Esophagus (tissue), 2 donors: ENCODE measurements around the gene ZGPAT. TPM values are rescaled to one million over a fixed set of nuclear protein-coding genes. Genes with fewer than 3 reads are reported as not detected.
"Not testable (repeated sequence)": the region's sequence is repeated elsewhere in the genome, so short reads cannot be mapped to it uniquely, and the experiment has no call there.

Source experiments
- H3K27ac ChIP-seq, 2 donors: one replicate each; pipeline ENCODE4 v1.5.1; 2013; ENCODE audit warnings: low read depth in 2 of 2, mild to moderate bottlenecking in 2 of 2, inconsistent platforms in 1 of 2, low read length in 1 of 2, moderate library complexity in 1 of 2
- H3K27me3 ChIP-seq, 2 donors: one replicate each; pipeline ENCODE4 v1.6.1; 2013; ENCODE audit warnings: low read length in 2 of 2, control low read depth in 1 of 2, mild to moderate bottlenecking in 1 of 2; ENCODE audit not compliant: insufficient read depth in 2 of 2, control insufficient read depth in 1 of 2
- H3K36me3 ChIP-seq, 2 donors: one replicate each; pipeline ENCODE4 v1.6.1; 2013; ENCODE audit warnings: low read length in 1 of 2; ENCODE audit not compliant: control insufficient read depth in 2 of 2, insufficient read depth in 2 of 2
- H3K4me1 ChIP-seq, 2 donors: one replicate each; pipeline ENCODE4 v1.6.1; 2013; ENCODE audit warnings: low read length in 1 of 2; ENCODE audit not compliant: control insufficient read depth in 2 of 2, insufficient read depth in 2 of 2
- H3K4me3 ChIP-seq, 2 donors: one replicate each; pipeline ENCODE4 v1.5.1; 2013; ENCODE audit warnings: low read length in 2 of 2, mild to moderate bottlenecking in 2 of 2, low read depth in 1 of 2, moderate library complexity in 1 of 2
- H3K9me3 ChIP-seq, 2 donors: one replicate each; pipeline ENCODE4 v1.6.1; 2013; ENCODE audit warnings: mild to moderate bottlenecking in 2 of 2, low read depth in 1 of 2, low read length in 1 of 2, moderate library complexity in 1 of 2; ENCODE audit not compliant: control insufficient read depth in 2 of 2, insufficient read depth in 1 of 2
- WGBS, 2 donors: extraction: QIAGEN DNeasy Blood & Tissue Kit; methylation state at CpG; one replicate each; pipeline ENCODE4 v1.1.7; 2013; 5-methylcytosine and 5-hydroxymethylcytosine counted together
- polyA plus RNA-seq, 2 donors: library from polyadenylated mRNA; stranded (reverse); fragments of 200-250 nt; gene quantifications; one replicate each; pipeline ENCODE4 v1.2.3, GENCODE V29; 2013
- donor health status: healthy with polysubstance abuse.
- donor health status: Bipolar disorder and iron deficiency.

ZGPAT gene
- polyA plus RNA-seq, 2 donors, result 24.4 to 38.9 TPM

DNA sequence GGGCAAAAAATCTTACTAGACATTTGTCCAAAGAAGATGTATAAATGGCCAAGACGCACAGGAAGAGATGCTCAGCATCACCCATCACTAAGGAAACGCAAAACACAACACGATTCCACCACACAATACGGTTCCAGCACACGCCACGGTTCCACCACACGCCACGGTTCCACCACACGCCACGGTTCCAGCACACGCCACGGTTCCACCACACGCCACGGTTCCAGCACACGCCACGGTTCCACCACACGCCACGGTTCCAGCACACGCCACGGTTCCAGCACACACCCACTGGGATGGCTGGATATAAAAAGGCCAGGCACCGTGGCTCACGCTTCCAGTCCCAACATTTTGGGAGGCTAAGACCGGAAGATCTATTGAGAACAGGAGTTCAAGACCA, 69.0 kb downstream of the ZGPAT start:
- 94 to 95% methylated on average over 23 of the region's 23 CpGs for WGBS, 2 donors
- not testable (repeated sequence) for H3K27me3 ChIP-seq, H3K36me3 ChIP-seq, H3K27ac ChIP-seq, H3K4me1 ChIP-seq, H3K9me3 ChIP-seq, H3K4me3 ChIP-seq

DNA sequence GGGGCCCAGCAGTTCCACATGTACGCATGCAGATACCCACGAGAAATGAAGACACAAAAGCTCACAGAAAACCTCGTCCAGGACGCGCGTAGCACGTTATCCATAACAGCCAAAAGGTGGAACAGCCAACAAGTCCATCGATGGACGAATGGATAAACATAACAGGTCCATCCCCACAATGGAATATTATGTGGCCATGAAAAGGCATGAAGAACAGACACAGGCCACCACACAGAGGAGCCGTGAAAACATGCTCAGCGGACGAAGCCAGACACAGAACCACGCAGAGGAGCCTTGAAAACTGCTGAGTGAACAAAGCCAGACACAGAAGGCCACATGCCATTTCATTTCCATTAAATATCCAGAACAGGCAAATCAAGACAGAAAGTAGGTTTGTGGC, 69.8 kb downstream of the ZGPAT start:
- H3K27me3 ChIP-seq, result no peaks in the 10 kb centered on the region
- no peak overlapping the region for H3K27ac ChIP-seq
- peaks cover 0 to 5% of the 10 kb centered on the region in 2 donors for H3K4me1 ChIP-seq
- H3K36me3 ChIP-seq, result no peaks in the 10 kb centered on the region
- 96 to 97% methylated on average over 13 of the region's 13 CpGs for WGBS, 2 donors
- no peak overlapping the region for H3K4me3 ChIP-seq
- H3K9me3 ChIP-seq, result no peaks in the 10 kb centered on the region

DNA sequence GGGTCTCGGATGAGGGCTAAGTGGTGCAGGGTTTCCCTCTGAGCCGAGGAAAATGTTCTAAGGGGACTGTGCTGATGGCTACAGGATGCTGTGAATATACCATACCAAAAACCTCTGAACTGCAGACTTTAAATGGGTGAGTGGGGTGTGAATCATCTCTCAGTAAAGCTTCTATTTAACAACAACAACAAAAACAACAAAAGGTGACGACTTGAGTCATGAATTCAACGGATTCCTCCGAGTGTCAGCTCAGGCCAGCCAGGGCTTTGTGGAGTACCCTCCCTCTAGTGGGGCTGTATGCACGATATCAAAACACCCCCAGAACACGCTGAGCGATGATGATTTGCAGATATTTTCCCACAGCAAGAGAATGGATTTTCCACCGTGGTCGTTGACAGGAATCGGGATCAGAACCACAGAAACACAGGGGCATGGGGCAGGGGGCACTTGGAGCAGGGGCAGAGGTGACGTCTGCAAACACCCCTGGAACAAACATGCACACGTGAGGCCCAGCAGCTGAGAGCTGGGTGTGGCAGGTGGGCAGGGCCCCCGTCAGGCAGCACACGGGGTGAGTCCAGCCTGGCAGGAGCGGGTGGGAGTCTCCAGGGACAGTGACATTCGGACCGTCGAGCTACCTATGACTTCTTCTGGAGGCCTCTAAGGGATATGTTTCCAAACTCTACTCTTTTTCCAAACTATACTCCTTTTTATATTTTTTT, 70.4 kb downstream of the ZGPAT start:
- Histone ChIP-seq H3K9me3 (no peaks in the 10 kb centered on the region), H3K4me1 (no peaks in the 10 kb centered on the region), H3K27me3 (no peaks in the 10 kb centered on the region), H3K4me3 (no peak overlapping the region), H3K36me3 (no peaks in the 10 kb centered on the region), H3K27ac (no peak overlapping the region)
- 57 to 62% methylated on average over 19 of the region's 19 CpGs for WGBS, 2 donors

DNA sequence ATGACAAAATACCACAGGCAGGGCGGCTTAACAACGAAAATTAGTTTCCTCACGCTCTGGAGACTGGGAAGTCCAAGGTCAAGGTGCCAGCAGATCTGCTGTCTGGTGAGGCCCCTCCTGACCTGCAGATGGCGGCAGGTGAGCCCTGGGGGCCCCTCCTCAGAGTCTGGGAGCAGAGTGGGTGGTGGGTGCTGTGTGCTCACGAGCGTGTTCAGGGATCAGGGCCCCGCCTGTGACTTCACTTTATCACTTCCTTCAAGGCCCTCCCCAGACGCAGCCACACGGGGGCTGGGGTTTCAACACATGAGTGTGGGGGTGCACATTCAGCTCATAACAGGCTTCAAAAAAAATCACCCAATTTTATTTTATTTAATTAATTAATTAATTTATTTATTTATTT, 71.0 kb downstream of the ZGPAT start:
- Histone ChIP-seq H3K27me3 (no peaks in the 10 kb centered on the region), H3K27ac (no peak overlapping the region), H3K4me3 (no peak overlapping the region), H3K4me1 (no peaks in the 10 kb centered on the region), H3K36me3 (no peaks in the 10 kb centered on the region), H3K9me3 (no peaks in the 10 kb centered on the region)
- WGBS, 2 donors, result 75 to 78% methylated on average over 9 of the region's 9 CpGs

DNA sequence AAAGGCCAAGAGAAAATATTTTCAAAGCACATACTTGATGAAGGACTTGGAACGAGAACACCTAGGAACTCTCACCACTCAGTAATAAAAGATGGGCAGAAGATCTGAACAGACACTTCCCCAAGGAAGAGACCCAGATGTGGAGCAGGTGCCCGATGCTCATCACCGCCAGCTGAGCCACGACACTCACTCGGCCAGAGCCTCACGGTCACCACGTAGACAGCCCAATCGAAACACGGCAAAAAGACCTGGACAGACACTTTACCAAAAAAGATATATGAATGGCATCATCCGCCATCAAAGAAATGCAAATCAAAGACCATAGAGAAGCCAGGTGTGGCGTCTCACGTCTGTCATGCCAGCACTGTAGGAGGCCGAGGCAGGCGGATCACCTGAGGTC, 73.3 kb downstream of the ZGPAT start:
- H3K27me3 ChIP-seq, result no peaks in the 10 kb centered on the region
- H3K27ac ChIP-seq, result no peak overlapping the region
- H3K9me3 ChIP-seq, result no peaks in the 10 kb centered on the region
- H3K4me3 ChIP-seq, result no peak overlapping the region
- H3K4me1 ChIP-seq, result no peaks in the 10 kb centered on the region
- 90 to 91% methylated on average over 14 of the region's 14 CpGs for WGBS, 2 donors
- no peaks in the 10 kb centered on the region for H3K36me3 ChIP-seq

DNA sequence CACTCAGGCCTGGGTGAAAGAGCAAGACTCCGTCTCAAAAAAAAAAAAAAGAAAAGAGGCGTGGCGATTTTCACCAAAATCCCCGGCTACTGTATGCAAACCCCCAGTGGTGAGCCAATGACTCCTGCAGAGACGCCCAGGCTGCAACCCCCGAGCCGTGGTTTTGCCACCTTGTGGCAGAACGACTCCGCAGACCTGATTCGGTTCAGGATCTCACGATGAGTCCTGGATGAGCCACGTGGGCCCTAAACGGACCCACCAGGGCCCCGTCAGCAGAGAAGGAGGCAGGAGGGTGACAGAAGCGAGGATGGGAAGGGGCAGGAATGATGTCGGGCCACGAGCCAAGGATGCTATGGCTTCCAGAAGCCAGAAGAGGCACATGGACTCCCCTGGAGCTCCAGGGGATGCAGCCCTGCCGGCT, 74.2 kb downstream of the ZGPAT start:
- Histone ChIP-seq H3K36me3 (no peaks in the 10 kb centered on the region), H3K4me1 (no peaks in the 10 kb centered on the region), H3K27me3 (no peaks in the 10 kb centered on the region), H3K4me3 (no peak overlapping the region), H3K27ac (no peak overlapping the region), H3K9me3 (no peaks in the 10 kb centered on the region)
- 58 to 72% methylated on average over 18 of the region's 18 CpGs for WGBS, 2 donors

DNA sequence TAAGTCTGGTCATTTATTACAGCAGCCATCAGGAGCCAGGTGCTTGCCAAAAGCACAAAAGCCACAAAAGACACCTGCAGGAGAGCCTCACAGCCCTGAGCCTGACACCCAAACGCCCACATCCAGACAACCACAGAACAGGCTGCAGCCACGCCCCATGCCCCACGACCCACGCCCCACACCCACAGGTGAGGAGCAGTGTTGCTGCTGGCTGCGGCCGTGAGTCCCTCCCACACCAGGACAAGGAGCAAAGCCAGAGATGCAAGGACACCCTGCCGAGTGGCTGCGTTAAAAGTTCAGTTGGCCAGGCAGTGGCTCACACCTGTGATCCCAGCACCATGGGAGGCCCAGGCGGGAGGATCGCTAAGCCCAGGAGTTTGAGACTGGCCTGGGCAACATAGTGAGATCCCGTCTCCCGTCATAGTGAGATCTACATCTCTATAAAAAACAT, 74.7 kb downstream of the ZGPAT start:
- H3K27me3 ChIP-seq, result no peaks in the 10 kb centered on the region
- no peak overlapping the region for H3K4me3 ChIP-seq
- WGBS, 2 donors, result 75 to 78% methylated on average over 12 of the region's 12 CpGs
- H3K27ac ChIP-seq, result no peak overlapping the region
- H3K9me3 ChIP-seq, result no peaks in the 10 kb centered on the region
- no peaks in the 10 kb centered on the region for H3K36me3 ChIP-seq
- H3K4me1 ChIP-seq, result no peaks in the 10 kb centered on the region

DNA sequence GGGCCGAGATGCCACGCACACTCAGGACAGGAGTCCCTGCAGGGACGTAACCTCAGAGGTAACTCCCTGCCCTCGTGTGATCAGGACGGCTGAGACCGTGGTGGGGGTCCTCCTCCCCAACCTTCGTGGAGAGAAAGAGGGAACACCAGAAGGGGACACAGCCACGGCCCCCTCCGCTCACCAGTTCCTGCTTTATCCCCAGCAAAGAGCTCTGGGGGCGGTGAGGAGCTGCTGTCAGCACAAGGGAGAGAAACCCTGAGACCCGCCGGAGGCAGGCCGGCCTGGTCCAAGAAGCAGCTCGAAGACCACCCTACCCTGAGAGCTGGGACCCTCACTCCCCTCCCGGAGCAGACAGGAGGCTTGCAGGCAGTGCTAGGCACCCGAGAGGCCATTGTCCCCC, 76.1 kb downstream of the ZGPAT start:
- no peaks in the 10 kb centered on the region for H3K9me3 ChIP-seq
- H3K4me3 ChIP-seq, result no peak overlapping the region
- 84 to 89% methylated on average over 16 of the region's 16 CpGs for WGBS, 2 donors
- H3K27me3 ChIP-seq, result no peaks in the 10 kb centered on the region
- no peak overlapping the region for H3K27ac ChIP-seq
- no peaks in the 10 kb centered on the region for H3K4me1 ChIP-seq
- H3K36me3 ChIP-seq, result no peaks in the 10 kb centered on the region

DNA sequence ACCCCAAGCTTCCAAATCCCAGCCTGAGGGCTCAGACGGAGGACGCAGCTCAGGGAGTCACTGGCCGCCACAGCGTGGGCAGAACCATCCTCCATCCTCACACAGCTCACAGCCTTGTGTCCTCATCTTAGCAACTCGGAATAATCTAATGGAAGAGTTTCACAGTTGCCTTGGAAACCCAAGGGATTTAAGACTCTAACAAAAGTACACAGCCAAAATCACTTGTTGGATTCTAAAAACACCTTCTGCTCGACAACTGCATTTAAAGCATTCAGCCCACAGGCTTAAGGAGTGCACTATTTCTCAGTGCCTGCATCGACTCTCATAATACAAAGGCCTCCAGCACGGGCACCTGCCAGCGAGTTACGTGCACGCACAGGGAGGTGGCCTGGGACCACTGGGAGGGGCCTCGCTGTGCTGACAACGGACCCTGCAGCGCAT, 77.9 kb downstream of the ZGPAT start:
- Histone ChIP-seq H3K4me3 (no peak overlapping the region), H3K36me3 (peaks cover 0 to 7% of the 10 kb centered on the region in 2 donors), H3K27me3 (no peaks in the 10 kb centered on the region), H3K9me3 (no peaks in the 10 kb centered on the region), H3K27ac (no peak overlapping the region), H3K4me1 (no peaks in the 10 kb centered on the region)
- WGBS, 2 donors, result 67 to 70% methylated on average over 14 of the region's 14 CpGs
